Parathyroid adenoma (tissue), 2 donors: ENCODE data around the gene CARD18.

Experiments used
- H2AFZ ChIP-seq: fragments of 300-600 bp; sonication (generic); one replicate; pipeline ENCODE4 v1.7.0; 2017; ENCODE audit warnings: antibody characterized with exemption, mild to moderate bottlenecking
- H3K27ac ChIP-seq: fragments of 300-600 bp; sonication (generic); one replicate; pipeline ENCODE4 v1.7.0; 2017
- H3K27me3 ChIP-seq: fragments of 300-600 bp; sonication (generic); one replicate; pipeline ENCODE4 v1.7.0; 2017; ENCODE audit warnings: low read length; ENCODE audit not compliant: control insufficient read depth, insufficient read depth
- H3K36me3 ChIP-seq: fragments of 300-600 bp; sonication (generic); one replicate; pipeline ENCODE4 v1.7.0; 2017; ENCODE audit warnings: low read length; ENCODE audit not compliant: control insufficient read depth, insufficient read depth
- H3K4me1 ChIP-seq: fragments of 300-600 bp; sonication (generic); one replicate; pipeline ENCODE4 v1.7.0; 2017; ENCODE audit warnings: control low read depth
- H3K4me2 ChIP-seq: fragments of 300-600 bp; sonication (generic); one replicate; pipeline ENCODE4 v1.7.0; 2017; ENCODE audit warnings: low read length
- H3K4me3 ChIP-seq: fragments of 300-600 bp; sonication (generic); one replicate; pipeline ENCODE4 v1.7.0; 2017; ENCODE audit warnings: low read depth, low read length
- H3K79me2 ChIP-seq: fragments of 300-600 bp; sonication (generic); one replicate; pipeline ENCODE4 v1.7.0; 2017; ENCODE audit warnings: control low read depth
- H3K9ac ChIP-seq: fragments of 300-600 bp; sonication (generic); one replicate; pipeline ENCODE4 v1.7.0; 2017; ENCODE audit warnings: mild to moderate bottlenecking
- H3K9me3 ChIP-seq: fragments of 300-600 bp; sonication (generic); one replicate; pipeline ENCODE4 v1.7.0; 2017; ENCODE audit warnings: low read length; ENCODE audit not compliant: control insufficient read depth
- TF ChIP-seq, protein P1 (sequence below): fragments of 300-600 bp; sonication (generic); IDR thresholded peaks from one replicate; pipeline ENCODE4 v1.7.0; 2017; ENCODE audit warnings: antibody characterized with exemption, mild to moderate bottlenecking
- donor health status: primary hyperparathyroidism.

Gene CARD18

DNA sequence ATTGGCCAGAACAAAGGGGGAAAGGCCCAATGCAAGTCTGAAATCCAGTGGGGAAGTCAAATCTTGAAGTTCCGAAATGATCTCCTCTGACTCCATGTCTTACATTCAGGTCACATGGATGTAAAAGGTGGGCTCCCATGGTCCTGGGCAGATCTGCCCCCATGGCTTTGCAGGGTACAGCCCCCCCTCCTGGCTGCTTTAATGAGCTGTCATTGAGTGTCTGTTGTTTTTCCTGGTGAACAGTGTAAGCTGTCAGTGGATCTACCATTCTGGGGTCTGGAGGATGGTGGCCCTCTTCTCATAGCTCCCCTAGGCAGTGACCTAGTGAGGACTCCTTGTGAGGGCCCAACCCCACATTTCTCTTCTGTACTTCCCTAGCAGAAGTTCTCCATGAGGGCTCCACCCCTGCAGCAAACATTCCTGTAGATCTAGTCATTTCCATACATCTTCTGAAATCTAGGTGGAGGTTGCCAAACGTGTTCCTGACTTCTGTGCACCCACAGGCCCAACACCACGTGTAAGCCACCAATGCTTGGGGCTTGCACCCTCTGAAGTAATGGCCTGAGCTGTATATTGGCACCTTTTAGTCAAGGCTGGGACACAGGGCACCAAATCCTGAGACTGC, 9.3 kb downstream of the CARD18 start:
- H3K9ac ChIP-seq: no peak overlapping the region
- no peak overlapping the region for H3K4me3 ChIP-seq
- H3K79me2 ChIP-seq: no peaks in the 10 kb centered on the region
- TF ChIP-seq, protein P1, sequence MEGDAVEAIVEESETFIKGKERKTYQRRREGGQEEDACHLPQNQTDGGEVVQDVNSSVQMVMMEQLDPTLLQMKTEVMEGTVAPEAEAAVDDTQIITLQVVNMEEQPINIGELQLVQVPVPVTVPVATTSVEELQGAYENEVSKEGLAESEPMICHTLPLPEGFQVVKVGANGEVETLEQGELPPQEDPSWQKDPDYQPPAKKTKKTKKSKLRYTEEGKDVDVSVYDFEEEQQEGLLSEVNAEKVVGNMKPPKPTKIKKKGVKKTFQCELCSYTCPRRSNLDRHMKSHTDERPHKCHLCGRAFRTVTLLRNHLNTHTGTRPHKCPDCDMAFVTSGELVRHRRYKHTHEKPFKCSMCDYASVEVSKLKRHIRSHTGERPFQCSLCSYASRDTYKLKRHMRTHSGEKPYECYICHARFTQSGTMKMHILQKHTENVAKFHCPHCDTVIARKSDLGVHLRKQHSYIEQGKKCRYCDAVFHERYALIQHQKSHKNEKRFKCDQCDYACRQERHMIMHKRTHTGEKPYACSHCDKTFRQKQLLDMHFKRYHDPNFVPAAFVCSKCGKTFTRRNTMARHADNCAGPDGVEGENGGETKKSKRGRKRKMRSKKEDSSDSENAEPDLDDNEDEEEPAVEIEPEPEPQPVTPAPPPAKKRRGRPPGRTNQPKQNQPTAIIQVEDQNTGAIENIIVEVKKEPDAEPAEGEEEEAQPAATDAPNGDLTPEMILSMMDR: no peak
- H3K9me3 ChIP-seq: no peaks in the 10 kb centered on the region
- no peaks in the 10 kb centered on the region for H3K4me1 ChIP-seq
- no peaks in the 10 kb centered on the region for H3K36me3 ChIP-seq
- no peak overlapping the region for H2AFZ ChIP-seq
- H3K27me3 ChIP-seq: no peaks in the 10 kb centered on the region
- no peak overlapping the region for H3K27ac ChIP-seq
- no peak overlapping the region for H3K4me2 ChIP-seq

DNA sequence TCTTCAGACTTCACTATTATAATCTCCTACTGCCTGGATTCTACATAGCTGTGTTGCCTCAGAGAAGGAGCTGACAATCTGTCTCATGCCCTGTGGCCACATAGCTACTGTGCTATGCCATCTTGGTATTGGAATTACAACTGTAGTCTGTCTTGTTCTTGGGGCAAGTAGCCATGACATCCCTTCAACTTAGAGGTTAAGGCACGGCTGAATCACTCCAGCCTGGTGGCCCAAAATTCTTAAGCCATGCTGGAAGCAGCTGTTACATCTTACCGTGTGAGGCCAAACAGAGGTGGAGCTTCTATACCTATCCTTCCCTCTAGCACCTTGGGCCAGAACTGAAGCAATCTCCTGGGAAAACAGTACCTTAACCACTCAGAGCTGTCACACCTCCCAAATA, 14.8 kb downstream of the CARD18 start:
- no peaks in the 10 kb centered on the region for H3K4me1 ChIP-seq
- no peak overlapping the region for H3K4me2 ChIP-seq
- no peak overlapping the region for H3K9ac ChIP-seq
- H3K27ac ChIP-seq: no peak overlapping the region
- H2AFZ ChIP-seq: no peak overlapping the region
- H3K27me3 ChIP-seq: no peaks in the 10 kb centered on the region
- no peaks in the 10 kb centered on the region for H3K79me2 ChIP-seq
- H3K4me3 ChIP-seq: no peak overlapping the region
- TF ChIP-seq, protein P1: no peak
- H3K36me3 ChIP-seq: no peaks in the 10 kb centered on the region
- H3K9me3 ChIP-seq: no peaks in the 10 kb centered on the region

DNA sequence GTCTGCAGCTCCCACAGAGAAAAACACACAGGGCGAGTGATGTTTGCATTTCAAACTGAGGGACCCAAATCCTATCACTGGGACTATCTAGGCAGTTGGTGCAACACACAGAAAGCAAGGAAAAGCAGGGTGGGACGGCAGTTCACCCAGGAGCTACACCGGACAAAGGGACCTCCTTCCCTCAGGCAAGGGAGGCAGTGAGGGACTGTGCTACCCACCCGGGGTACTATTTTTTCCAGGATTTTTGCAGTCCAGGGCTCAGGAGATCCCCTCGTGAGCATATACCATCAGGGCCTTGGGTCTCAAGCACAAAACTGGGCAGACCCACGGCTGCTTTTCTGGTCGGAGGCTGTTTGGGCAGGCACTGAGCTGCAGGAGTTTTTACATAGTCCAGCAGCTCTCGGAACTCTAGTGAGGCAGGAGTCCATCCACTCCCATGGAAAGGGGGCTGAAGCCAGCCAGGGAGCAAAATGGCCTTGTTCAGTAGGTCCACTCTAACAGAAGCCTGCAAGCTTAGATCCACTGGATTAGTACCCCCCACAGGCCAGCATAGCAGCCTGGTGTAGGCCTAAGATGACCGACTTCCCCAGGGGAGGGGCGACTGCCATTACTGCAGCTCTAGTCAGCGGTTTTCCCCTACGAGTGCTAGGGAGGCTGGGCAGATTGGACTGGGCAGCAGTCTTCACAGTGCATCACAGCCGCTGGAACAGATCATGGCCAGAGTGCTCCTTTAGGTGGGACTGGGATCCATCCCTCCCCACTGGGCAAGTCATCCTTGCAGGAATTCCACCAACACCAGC, 28.2 kb downstream of the CARD18 start:
- TF ChIP-seq, protein P1: no peak
- Histone ChIP-seq H3K4me2 (no peak overlapping the region), H3K4me3 (no peak overlapping the region), H3K27me3 (no peaks in the 10 kb centered on the region), H3K9me3 (no peaks in the 10 kb centered on the region), H3K4me1 (no peaks in the 10 kb centered on the region), H3K27ac (no peak overlapping the region), H3K36me3 (no peaks in the 10 kb centered on the region), H3K79me2 (no peaks in the 10 kb centered on the region), H2AFZ (no peak overlapping the region), H3K9ac (no peak overlapping the region)

DNA sequence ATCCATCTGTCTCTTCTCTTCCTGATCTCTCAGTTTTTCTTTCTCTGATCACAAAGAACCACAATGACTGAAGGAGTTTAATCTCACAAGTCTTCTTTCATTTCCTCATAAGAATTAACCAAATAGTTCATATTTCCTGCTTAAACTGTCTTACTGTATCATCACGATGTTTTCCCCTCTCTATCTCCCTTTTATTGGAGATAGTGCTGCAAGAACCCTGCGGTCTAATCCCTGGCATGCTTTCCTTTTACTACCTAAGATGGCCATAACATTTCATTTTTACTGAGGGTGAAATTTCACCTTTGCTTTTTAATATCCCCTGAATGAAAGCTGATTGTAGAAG, 28.9 kb downstream of the CARD18 start:
- Histone ChIP-seq H3K27ac (no peak overlapping the region), H3K4me2 (no peak overlapping the region), H3K4me3 (no peak overlapping the region)

More for the DNA sequence above, 28.9 kb downstream of the CARD18 start:
- TF ChIP-seq, protein P1: no peak
- H3K9me3 ChIP-seq: no peaks in the 10 kb centered on the region
- H3K79me2 ChIP-seq: no peaks in the 10 kb centered on the region
- no peaks in the 10 kb centered on the region for H3K27me3 ChIP-seq
- no peak overlapping the region for H2AFZ ChIP-seq
- no peaks in the 10 kb centered on the region for H3K36me3 ChIP-seq
- no peak overlapping the region for H3K9ac ChIP-seq
- H3K4me1 ChIP-seq: no peaks in the 10 kb centered on the region
